OCI-LY1 (cell line): ENCODE data around the gene CHCHD6.

Experiments
- CTCF ChIP-seq: fragments of 200-600 bp; sonication (generic), shearing (Covaris generic); IDR thresholded peaks from 2 replicates; pipeline ENCODE4 v1.5.1; 2017; ENCODE audit warnings: mild to moderate bottlenecking, antibody characterized with exemption, low read length, moderate library complexity, mixed read lengths
- EZH2 ChIP-seq: fragments of 200-600 bp; sonication (generic), shearing (Covaris generic); IDR thresholded peaks from 2 replicates; pipeline ENCODE4 v1.8.0; 2017; ENCODE audit warnings: borderline replicate concordance, mixed run types, mild to moderate bottlenecking, antibody characterized with exemption, low read length, moderate library complexity, mixed read lengths

DNA sequence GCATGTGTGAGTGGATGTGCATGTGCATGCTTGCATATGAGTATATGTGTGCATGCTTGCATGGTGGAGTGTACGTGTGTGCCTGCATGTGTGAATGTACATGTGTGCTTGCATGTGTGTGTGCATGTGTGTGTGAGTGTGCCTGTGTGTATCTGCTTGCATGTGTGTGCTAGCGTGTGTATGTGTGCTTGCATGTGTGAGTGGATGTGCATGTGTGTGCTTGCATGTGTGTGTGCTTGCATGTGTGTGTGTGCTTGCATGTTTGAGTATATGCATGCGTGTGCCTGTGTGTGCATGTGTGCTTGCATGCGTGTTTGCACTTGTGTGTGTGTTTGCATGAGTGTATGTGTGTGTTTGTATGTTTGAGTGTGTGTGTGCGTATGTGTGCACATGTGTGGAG lies 274.3 kb downstream of the CHCHD6 start:
- TF ChIP-seq CTCF (no peak), EZH2 (no peak)
